Measurements from ENCODE around the gene MGLL. TPM values are rescaled to one million over a fixed set of nuclear protein-coding genes. Genes with fewer than 3 reads are reported as not detected.
A peak's percentile ranks its signal among the peaks of the same experiment; 100 is the strongest.

The MGLL gene
- total RNA-seq, 1 donor = 18.1 TPM

- Histone ChIP-seq H3K79me2 (ENCODE audit: insufficient read depth, low read length) (peaks cover 64% of the 10 kb centered on the region), H3K27ac (ENCODE audit: low read depth, low read length) (no peak overlapping the region), H3K27me3 (ENCODE audit: insufficient read depth, low read length) (no peaks in the 10 kb centered on the region), H3K4me3 (ENCODE audit: insufficient read depth, low read length) (no peak overlapping the region), H2AFZ (ENCODE audit: low read length) (no peak overlapping the region), H4K20me1 (ENCODE audit: insufficient read depth, low read length) (no peaks in the 10 kb centered on the region), H3K9me3 (ENCODE audit: low read depth, low read length) (peaks cover 2% of the 10 kb centered on the region), H3K4me2 (ENCODE audit: insufficient read depth, low read length) (no peak overlapping the region), H3K4me1 (ENCODE audit: insufficient read depth, low read length) (peaks cover 29% of the 10 kb centered on the region), H3K36me3 (ENCODE audit: insufficient read depth, low read length) (no peaks in the 10 kb centered on the region)
- TF ChIP-seq CTCF (IDR thresholded peaks at IDR 0.05; ENCODE audit: extremely low read depth, low read depth, low read length) = no peak
- no peak for DNase-seq (ENCODE audit: insufficient read length, low spot score, missing footprints)
Measured at GRCh38 chr3:127767126-127767525, 55.2 kb downstream of the MGLL start.

- H2AFZ ChIP-seq (ENCODE audit: low read length) = no peak overlapping the region
- peak overlapping the region; percentile 7 for H3K4me2 ChIP-seq (ENCODE audit: insufficient read depth, low read length)
- no peak overlapping the region for H3K4me3 ChIP-seq (ENCODE audit: insufficient read depth, low read length)
- no peaks in the 10 kb centered on the region for H4K20me1 ChIP-seq (ENCODE audit: insufficient read depth, low read length)
- DNase-seq (ENCODE audit: insufficient read length, low spot score, missing footprints) = no peak
- TF ChIP-seq CTCF (IDR thresholded peaks at IDR 0.05; ENCODE audit: extremely low read depth, low read depth, low read length) = no peak
- H3K27me3 ChIP-seq (ENCODE audit: insufficient read depth, low read length) = no peaks in the 10 kb centered on the region
- peaks cover 56% of the 10 kb centered on the region for H3K79me2 ChIP-seq (ENCODE audit: insufficient read depth, low read length)
- peaks cover 2% of the 10 kb centered on the region for H3K9me3 ChIP-seq (ENCODE audit: low read depth, low read length)
- no peaks in the 10 kb centered on the region for H3K36me3 ChIP-seq (ENCODE audit: insufficient read depth, low read length)
- H3K27ac ChIP-seq (ENCODE audit: low read depth, low read length) = peak overlapping the region; percentile 72
- H3K4me1 ChIP-seq (ENCODE audit: insufficient read depth, low read length) = peaks cover 32% of the 10 kb centered on the region
Measured at GRCh38 chr3:127765735-127766134, 56.6 kb downstream of the MGLL start.

GRCh38 chr3:127764841-127765362, 57.4 kb downstream of the MGLL start:
- peak; percentile 90 for DNase-seq (ENCODE audit: insufficient read length, low spot score, missing footprints)
- Histone ChIP-seq H4K20me1 (ENCODE audit: insufficient read depth, low read length) (no peaks in the 10 kb centered on the region), H3K4me3 (ENCODE audit: insufficient read depth, low read length) (no peak overlapping the region), H3K4me2 (ENCODE audit: insufficient read depth, low read length) (peak overlapping the region; percentile 26), H3K27ac (ENCODE audit: low read depth, low read length) (peak overlapping the region; percentile 72), H3K4me1 (ENCODE audit: insufficient read depth, low read length) (peaks cover 32% of the 10 kb centered on the region), H2AFZ (ENCODE audit: low read length) (no peak overlapping the region), H3K27me3 (ENCODE audit: insufficient read depth, low read length) (no peaks in the 10 kb centered on the region), H3K36me3 (ENCODE audit: insufficient read depth, low read length) (no peaks in the 10 kb centered on the region), H3K9me3 (ENCODE audit: low read depth, low read length) (peaks cover 2% of the 10 kb centered on the region), H3K79me2 (ENCODE audit: insufficient read depth, low read length) (peaks cover 47% of the 10 kb centered on the region)
- TF ChIP-seq CTCF (IDR thresholded peaks at IDR 0.05; ENCODE audit: extremely low read depth, low read depth, low read length) = no peak

- H3K36me3 ChIP-seq (ENCODE audit: insufficient read depth, low read length) = no peaks in the 10 kb centered on the region
- H3K79me2 ChIP-seq (ENCODE audit: insufficient read depth, low read length) = peaks cover 41% of the 10 kb centered on the region
- no peaks in the 10 kb centered on the region for H3K27me3 ChIP-seq (ENCODE audit: insufficient read depth, low read length)
- H3K27ac ChIP-seq (ENCODE audit: low read depth, low read length) = peak overlapping the region; percentile 55
- H3K4me3 ChIP-seq (ENCODE audit: insufficient read depth, low read length) = no peak overlapping the region
- DNase-seq (ENCODE audit: insufficient read length, low spot score, missing footprints) = peak; percentile 73
- TF ChIP-seq CTCF (IDR thresholded peaks at IDR 0.05; ENCODE audit: extremely low read depth, low read depth, low read length) = no peak
- peaks cover 32% of the 10 kb centered on the region for H3K4me1 ChIP-seq (ENCODE audit: insufficient read depth, low read length)
- H3K4me2 ChIP-seq (ENCODE audit: insufficient read depth, low read length) = no peak overlapping the region
- H2AFZ ChIP-seq (ENCODE audit: low read length) = no peak overlapping the region
- no peaks in the 10 kb centered on the region for H4K20me1 ChIP-seq (ENCODE audit: insufficient read depth, low read length)
- H3K9me3 ChIP-seq (ENCODE audit: low read depth, low read length) = peaks cover 2% of the 10 kb centered on the region
Measured at GRCh38 chr3:127764301-127764700, 58.0 kb downstream of the MGLL start.
